HEK293 (cell line): ENCODE results near the gene HSF5.
A peak's percentile ranks its signal among the peaks of the same experiment; 100 is the strongest.

ENCODE experiments used
- EGR2 ChIP-seq: fragments of 450-650 bp; formaldehyde crosslinking; IDR thresholded peaks from 2 replicates; pipeline ENCODE4 v1.5.1; 2016; ENCODE audit warnings: low read depth, missing biosample characterization, missing genetic modification characterization
- GFI1B ChIP-seq: fragments of 450-650 bp; formaldehyde crosslinking; IDR thresholded peaks from 2 replicates; pipeline ENCODE4 v1.5.1; 2016; ENCODE audit warnings: missing biosample characterization, missing genetic modification characterization
- GLI4 ChIP-seq: fragments of 450-650 bp; formaldehyde crosslinking; IDR thresholded peaks from 2 replicates; pipeline ENCODE4 v1.5.1; 2016; ENCODE audit warnings: missing biosample characterization, missing genetic modification characterization
- GLIS1 ChIP-seq: fragments of 450-650 bp; formaldehyde crosslinking; IDR thresholded peaks from 2 replicates; pipeline ENCODE4 v1.5.1; 2016; ENCODE audit warnings: missing biosample characterization, missing genetic modification characterization
- HOXA7 ChIP-seq: sonication (generic); formaldehyde crosslinking; IDR thresholded peaks from 2 replicates; pipeline ENCODE4 v1.8.1; 2022; ENCODE audit warnings: missing genetic modification reagents, borderline replicate concordance
- INSM2 ChIP-seq: fragments of 450-650 bp; formaldehyde crosslinking; IDR thresholded peaks from 2 replicates; pipeline ENCODE4 v1.5.1; 2016; ENCODE audit warnings: missing biosample characterization, missing genetic modification characterization
- SCRT1 ChIP-seq: fragments of 450-650 bp; formaldehyde crosslinking; IDR thresholded peaks from 2 replicates; pipeline ENCODE4 v1.5.1; 2016; ENCODE audit warnings: missing biosample characterization, missing genetic modification characterization, borderline replicate concordance
- YY2 ChIP-seq: fragments of 450-650 bp; formaldehyde crosslinking; IDR thresholded peaks from 2 replicates; pipeline ENCODE4 v1.5.1; 2016; ENCODE audit warnings: missing biosample characterization, missing genetic modification characterization
- ZBTB44 ChIP-seq: fragments of 450-650 bp; IDR thresholded peaks from 2 replicates; pipeline ENCODE4 v1.5.1; 2018; ENCODE audit warnings: missing biosample characterization, mild to moderate bottlenecking, missing genetic modification characterization
- ZBTB7A ChIP-seq: fragments of 450-650 bp; formaldehyde crosslinking; IDR thresholded peaks from 2 replicates; pipeline ENCODE4 v1.5.1; 2016; ENCODE audit warnings: low read depth, missing biosample characterization, missing genetic modification characterization
- ZEB2 ChIP-seq: fragments of 450-650 bp; formaldehyde crosslinking; IDR thresholded peaks from 2 replicates; pipeline ENCODE4 v1.5.1; 2016; ENCODE audit warnings: missing biosample characterization, missing genetic modification characterization
- ZFHX2 ChIP-seq: fragments of 450-650 bp; formaldehyde crosslinking; conservative IDR thresholded peaks from 2 replicates; pipeline ENCODE4 v1.5.1; 2016; ENCODE audit warnings: missing biosample characterization, missing genetic modification characterization
- ZFP37 ChIP-seq: fragments of 450-650 bp; formaldehyde crosslinking; IDR thresholded peaks from 2 replicates; pipeline ENCODE4 v1.5.1; 2016; ENCODE audit warnings: missing biosample characterization, missing genetic modification characterization
- ZIC2 ChIP-seq: fragments of 450-650 bp; formaldehyde crosslinking; IDR thresholded peaks from 2 replicates; pipeline ENCODE4 v1.5.1; 2016; ENCODE audit warnings: missing biosample characterization, missing genetic modification characterization
- ZNF10 ChIP-seq: fragments of 450-650 bp; formaldehyde crosslinking; IDR thresholded peaks from 2 replicates; pipeline ENCODE4 v1.5.1; 2017; ENCODE audit warnings: missing biosample characterization, missing genetic modification characterization
- ZNF155 ChIP-seq: fragments of 450-650 bp; formaldehyde crosslinking; IDR thresholded peaks from 2 replicates; pipeline ENCODE4 v1.5.1; 2016; ENCODE audit warnings: missing biosample characterization, missing genetic modification characterization
- ZNF19 ChIP-seq: fragments of 450-650 bp; formaldehyde crosslinking; IDR thresholded peaks from 2 replicates; pipeline ENCODE4; 2016; ENCODE audit warnings: missing biosample characterization, missing genetic modification characterization, low read depth
- ZNF26 ChIP-seq: fragments of 450-650 bp; formaldehyde crosslinking; IDR thresholded peaks from 2 replicates; pipeline ENCODE4 v1.5.1; 2016; ENCODE audit warnings: missing biosample characterization, missing genetic modification characterization
- ZNF280C ChIP-seq: fragments of 450-650 bp; formaldehyde crosslinking; IDR thresholded peaks from 2 replicates; pipeline ENCODE4 v1.5.1; 2016; ENCODE audit warnings: missing biosample characterization, missing genetic modification characterization
- ZNF335 ChIP-seq: fragments of 450-650 bp; formaldehyde crosslinking; conservative IDR thresholded peaks from 2 replicates; pipeline ENCODE4 v1.5.1; 2016; ENCODE audit warnings: missing biosample characterization, missing genetic modification characterization
- ZNF366 ChIP-seq: fragments of 450-650 bp; formaldehyde crosslinking; conservative IDR thresholded peaks from 2 replicates; pipeline ENCODE4 v1.5.1; 2016; ENCODE audit warnings: missing biosample characterization, missing genetic modification characterization
- ZNF391 ChIP-seq: fragments of 450-650 bp; formaldehyde crosslinking; IDR thresholded peaks from 2 replicates; pipeline ENCODE4 v1.5.1; 2016; ENCODE audit warnings: low read depth, missing biosample characterization, missing genetic modification characterization, borderline replicate concordance
- ZNF473 ChIP-seq: fragments of 450-650 bp; formaldehyde crosslinking; IDR thresholded peaks from 2 replicates; pipeline ENCODE4 v1.5.1; 2017; ENCODE audit warnings: missing biosample characterization, missing genetic modification characterization
- ZNF510 ChIP-seq: fragments of 450-650 bp; formaldehyde crosslinking; IDR thresholded peaks from 2 replicates; pipeline ENCODE4 v1.5.1; 2018; ENCODE audit warnings: mild to moderate bottlenecking, missing genetic modification characterization, missing biosample characterization; ENCODE audit not compliant: insufficient replicate concordance
- ZNF549 ChIP-seq: fragments of 450-650 bp; IDR thresholded peaks from 2 replicates; pipeline ENCODE4 v1.5.1; 2018; ENCODE audit warnings: missing biosample characterization, missing genetic modification characterization, mild to moderate bottlenecking, inconsistent platforms, moderate library complexity
- ZNF610 ChIP-seq: fragments of 450-650 bp; formaldehyde crosslinking; IDR thresholded peaks from 2 replicates; pipeline ENCODE4 v1.5.1; 2016; ENCODE audit warnings: missing biosample characterization, missing genetic modification characterization, borderline replicate concordance
- ZNF670 ChIP-seq: fragments of 450-650 bp; formaldehyde crosslinking; IDR thresholded peaks from 2 replicates; pipeline ENCODE4 v1.5.1; 2016; ENCODE audit warnings: missing biosample characterization, missing genetic modification characterization, low read depth
- ZNF704 ChIP-seq: fragments of 450-650 bp; formaldehyde crosslinking; IDR thresholded peaks from 2 replicates; pipeline ENCODE4 v1.5.1; 2016; ENCODE audit warnings: missing biosample characterization, missing genetic modification characterization
- ZNF76 ChIP-seq: fragments of 450-650 bp; formaldehyde crosslinking; IDR thresholded peaks from 2 replicates; pipeline ENCODE4; 2016; ENCODE audit warnings: low read depth, missing biosample characterization, missing genetic modification characterization, borderline replicate concordance
- ZNF792 ChIP-seq: fragments of 450-650 bp; formaldehyde crosslinking; IDR thresholded peaks from 2 replicates; pipeline ENCODE4 v1.5.1; 2016; ENCODE audit warnings: missing biosample characterization, missing genetic modification characterization
- ZNF837 ChIP-seq: fragments of 450-650 bp; formaldehyde crosslinking; IDR thresholded peaks from 2 replicates; pipeline ENCODE4 v1.5.1; 2016; ENCODE audit warnings: missing biosample characterization, missing genetic modification characterization
- ZSCAN5A ChIP-seq: fragments of 450-650 bp; formaldehyde crosslinking; IDR thresholded peaks from 2 replicates; pipeline ENCODE4 v1.5.1; 2016; ENCODE audit warnings: missing biosample characterization, missing genetic modification characterization

The HSF5 gene

GRCh38 chr17:58391302-58391984, 96.8 kb downstream of the HSF5 start (continued):
- TF ChIP-seq ZNF670 (tag by site-specific recombination) (no peak), ZNF391 (tag by site-specific recombination) (no peak), EGR2 (0 out of 2 replicates have a peak, but pooled peaks have one; percentile 13), YY2 (tag by site-specific recombination) (peak; percentile 36; the same call in 1 of the 2 replicates), ZFHX2 (tag by site-specific recombination) (no peak), ZNF473 (tag by site-specific recombination) (no peak), ZFP37 (tag by site-specific recombination) (no peak), ZNF26 (tag by site-specific recombination) (no peak), ZBTB7A (tag by site-specific recombination) (no peak), ZIC2 (tag by site-specific recombination) (peak; percentile 91), ZBTB44 (tag by site-specific recombination) (peak; percentile 90), ZNF335 (tag by site-specific recombination) (no peak), ZEB2 (tag by site-specific recombination) (peak; percentile 88), ZNF510 (tag by site-specific recombination) (no peak), ZNF19 (tag by site-specific recombination) (no peak), ZNF704 (tag by site-specific recombination) (no peak), GLIS1 (tag by site-specific recombination) (peak; percentile 92), HOXA7 (no peak), ZNF280C (no peak), SCRT1 (no peak), GFI1B (tag by site-specific recombination) (no peak), INSM2 (tag by site-specific recombination) (peak; percentile 96), ZNF76 (tag by site-specific recombination) (no peak), ZNF10 (tag by site-specific recombination) (peak; percentile 37; the same call in 1 of the 2 replicates), ZNF549 (no peak), ZSCAN5A (tag by site-specific recombination) (no peak), ZNF366 (tag by site-specific recombination) (peak; percentile 95), ZNF837 (tag by site-specific recombination) (no peak), ZNF610 (peak; percentile 76), ZNF155 (no peak), ZNF792 (tag by site-specific recombination) (peak; percentile 81; the same call in 1 of the 2 replicates), GLI4 (tag by site-specific recombination) (no peak)
